GM12878 (cell line): ENCODE results near the gene ISLR2.

Source experiments
- EZH2 ChIP-seq: IDR thresholded peaks from 2 replicates; pipeline ENCODE4 v1.6.1; 2012; ENCODE audit warnings: low read depth, mild to moderate bottlenecking, control low read depth, inconsistent platforms, low read length, borderline replicate concordance; ENCODE audit not compliant: control insufficient read depth
- HDAC2 ChIP-seq: fragments of 200-600 bp; sonication (generic); IDR thresholded peaks from 2 replicates; pipeline ENCODE4 v1.6.1; 2017
- MXI1 ChIP-seq: fragments of 150-350 bp; IDR thresholded peaks from 2 replicates; pipeline ENCODE4 v1.6.1; 2011; ENCODE audit warnings: low read depth, mild to moderate bottlenecking, inconsistent platforms, low read length, improper control_type of control experiment
- POLR2A ChIP-seq: IDR thresholded peaks from 2 replicates; pipeline ENCODE4 v1.6.1; 2011; ENCODE audit warnings: low read depth, mild to moderate bottlenecking, low read length
- POLR2AphosphoS5 ChIP-seq: IDR thresholded peaks from 2 replicates; pipeline ENCODE4 v1.6.1; 2011; ENCODE audit warnings: mild to moderate bottlenecking, low read length, inconsistent platforms
- SMARCA5 ChIP-seq: fragments of 450-650 bp; IDR thresholded peaks from 2 replicates; pipeline ENCODE4 v1.6.1; 2017; ENCODE audit warnings: mild to moderate bottlenecking
- SP1 ChIP-seq: IDR thresholded peaks from one replicate; pipeline ENCODE4 v1.6.1; 2011; ENCODE audit warnings: low read depth, low read length
- STAT1 ChIP-seq: fragments of 450-650 bp; conservative IDR thresholded peaks from 2 replicates; pipeline ENCODE4 v1.6.1; 2014; ENCODE audit warnings: antibody characterized with exemption, mild to moderate bottlenecking
- STAT3 ChIP-seq: IDR thresholded peaks from 2 replicates; pipeline ENCODE4 v1.6.1; 2011; ENCODE audit warnings: low read depth, low read length, improper control_type of control experiment
- YY1 ChIP-seq: IDR thresholded peaks from 2 replicates; pipeline ENCODE4 v1.6.1; 2011; ENCODE audit warnings: low read depth, mild to moderate bottlenecking, low read length
- TF ChIP-seq, protein P1 (sequence below): IDR thresholded peaks from 2 replicates; pipeline ENCODE4 v1.6.1; 2011; ENCODE audit warnings: mild to moderate bottlenecking, low read depth, low read length, moderate library complexity; ENCODE audit not compliant: insufficient replicate concordance
- TF ChIP-seq, protein P2 (sequence below), 3 experiments: IDR thresholded peaks in 2 of 3; conservative IDR thresholded peaks in 1 of 3; 2 replicates each; pipeline ENCODE4 v1.5.1; 2011; ENCODE audit warnings: low read depth in 3 of 3, low read length in 3 of 3, mild to moderate bottlenecking in 3 of 3, control low read depth in 2 of 3, moderate library complexity in 2 of 3, inconsistent platforms in 1 of 3, mixed read lengths in 1 of 3; ENCODE audit not compliant: control insufficient read depth in 2 of 3, insufficient read depth in 1 of 3; ENCODE audit errors: extremely low read depth in 1 of 3
- TF ChIP-seq, protein P3 (sequence below): IDR thresholded peaks from 2 replicates; pipeline ENCODE4 v1.6.1; 2012; ENCODE audit warnings: mild to moderate bottlenecking, low read depth, low read length

DNA sequence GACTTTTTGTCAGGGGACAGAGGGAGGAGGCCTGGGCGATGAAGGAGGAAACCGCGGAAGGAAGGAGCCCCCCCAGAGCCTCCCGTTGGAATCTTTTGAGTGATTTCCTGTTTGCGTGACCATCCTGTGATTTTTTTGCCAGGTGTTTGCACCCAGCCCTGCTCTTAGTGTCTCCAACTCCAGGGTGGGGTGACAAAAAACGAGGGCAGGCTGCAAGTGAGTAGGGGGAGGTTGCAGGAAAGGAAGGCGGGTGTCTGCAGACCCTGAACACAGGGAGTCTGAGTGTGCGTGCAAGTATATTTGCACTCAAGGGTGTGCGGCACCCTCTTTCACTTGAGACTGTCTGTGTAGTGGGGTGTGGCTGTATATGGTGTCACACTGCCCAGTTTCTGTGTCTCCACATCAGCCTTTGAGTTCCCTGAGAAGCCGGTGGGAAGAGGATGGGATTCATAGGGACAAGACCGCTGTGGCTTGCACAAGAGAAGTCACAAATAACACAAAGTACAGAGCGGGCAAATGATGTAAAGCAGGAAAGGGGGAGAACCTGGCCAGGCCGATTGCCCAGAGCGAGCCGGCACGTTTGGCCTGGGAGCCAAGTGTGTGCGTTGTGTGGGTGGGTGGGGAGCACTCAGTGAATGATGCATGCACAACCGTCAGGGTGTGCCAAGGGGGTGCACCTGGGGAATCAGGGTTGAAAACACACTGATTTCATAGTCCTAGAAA lies 6.6 kb downstream of the ISLR2 start:
- TF ChIP-seq, protein P1, sequence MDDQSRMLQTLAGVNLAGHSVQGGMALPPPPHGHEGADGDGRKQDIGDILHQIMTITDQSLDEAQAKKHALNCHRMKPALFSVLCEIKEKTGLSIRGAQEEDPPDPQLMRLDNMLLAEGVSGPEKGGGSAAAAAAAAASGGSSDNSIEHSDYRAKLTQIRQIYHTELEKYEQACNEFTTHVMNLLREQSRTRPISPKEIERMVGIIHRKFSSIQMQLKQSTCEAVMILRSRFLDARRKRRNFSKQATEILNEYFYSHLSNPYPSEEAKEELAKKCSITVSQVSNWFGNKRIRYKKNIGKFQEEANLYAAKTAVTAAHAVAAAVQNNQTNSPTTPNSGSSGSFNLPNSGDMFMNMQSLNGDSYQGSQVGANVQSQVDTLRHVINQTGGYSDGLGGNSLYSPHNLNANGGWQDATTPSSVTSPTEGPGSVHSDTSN = no peak
- no peak for TF ChIP-seq POLR2AphosphoS5
- no peak for TF ChIP-seq STAT1
- TF ChIP-seq YY1 = no peak
- no peak for TF ChIP-seq HDAC2
- TF ChIP-seq, protein P2, sequence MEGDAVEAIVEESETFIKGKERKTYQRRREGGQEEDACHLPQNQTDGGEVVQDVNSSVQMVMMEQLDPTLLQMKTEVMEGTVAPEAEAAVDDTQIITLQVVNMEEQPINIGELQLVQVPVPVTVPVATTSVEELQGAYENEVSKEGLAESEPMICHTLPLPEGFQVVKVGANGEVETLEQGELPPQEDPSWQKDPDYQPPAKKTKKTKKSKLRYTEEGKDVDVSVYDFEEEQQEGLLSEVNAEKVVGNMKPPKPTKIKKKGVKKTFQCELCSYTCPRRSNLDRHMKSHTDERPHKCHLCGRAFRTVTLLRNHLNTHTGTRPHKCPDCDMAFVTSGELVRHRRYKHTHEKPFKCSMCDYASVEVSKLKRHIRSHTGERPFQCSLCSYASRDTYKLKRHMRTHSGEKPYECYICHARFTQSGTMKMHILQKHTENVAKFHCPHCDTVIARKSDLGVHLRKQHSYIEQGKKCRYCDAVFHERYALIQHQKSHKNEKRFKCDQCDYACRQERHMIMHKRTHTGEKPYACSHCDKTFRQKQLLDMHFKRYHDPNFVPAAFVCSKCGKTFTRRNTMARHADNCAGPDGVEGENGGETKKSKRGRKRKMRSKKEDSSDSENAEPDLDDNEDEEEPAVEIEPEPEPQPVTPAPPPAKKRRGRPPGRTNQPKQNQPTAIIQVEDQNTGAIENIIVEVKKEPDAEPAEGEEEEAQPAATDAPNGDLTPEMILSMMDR (IDR thresholded peaks at IDR 0.05 in 2 of 3, conservative IDR thresholded peaks at IDR 0.05 in 1 of 3; ENCODE audit: control insufficient read depth in 2 of 3, extremely low read depth in 1 of 3, insufficient read depth in 1 of 3, low read depth in 3 of 3, low read length in 3 of 3) = no peak
- no peak for TF ChIP-seq MXI1
- TF ChIP-seq, protein P3, sequence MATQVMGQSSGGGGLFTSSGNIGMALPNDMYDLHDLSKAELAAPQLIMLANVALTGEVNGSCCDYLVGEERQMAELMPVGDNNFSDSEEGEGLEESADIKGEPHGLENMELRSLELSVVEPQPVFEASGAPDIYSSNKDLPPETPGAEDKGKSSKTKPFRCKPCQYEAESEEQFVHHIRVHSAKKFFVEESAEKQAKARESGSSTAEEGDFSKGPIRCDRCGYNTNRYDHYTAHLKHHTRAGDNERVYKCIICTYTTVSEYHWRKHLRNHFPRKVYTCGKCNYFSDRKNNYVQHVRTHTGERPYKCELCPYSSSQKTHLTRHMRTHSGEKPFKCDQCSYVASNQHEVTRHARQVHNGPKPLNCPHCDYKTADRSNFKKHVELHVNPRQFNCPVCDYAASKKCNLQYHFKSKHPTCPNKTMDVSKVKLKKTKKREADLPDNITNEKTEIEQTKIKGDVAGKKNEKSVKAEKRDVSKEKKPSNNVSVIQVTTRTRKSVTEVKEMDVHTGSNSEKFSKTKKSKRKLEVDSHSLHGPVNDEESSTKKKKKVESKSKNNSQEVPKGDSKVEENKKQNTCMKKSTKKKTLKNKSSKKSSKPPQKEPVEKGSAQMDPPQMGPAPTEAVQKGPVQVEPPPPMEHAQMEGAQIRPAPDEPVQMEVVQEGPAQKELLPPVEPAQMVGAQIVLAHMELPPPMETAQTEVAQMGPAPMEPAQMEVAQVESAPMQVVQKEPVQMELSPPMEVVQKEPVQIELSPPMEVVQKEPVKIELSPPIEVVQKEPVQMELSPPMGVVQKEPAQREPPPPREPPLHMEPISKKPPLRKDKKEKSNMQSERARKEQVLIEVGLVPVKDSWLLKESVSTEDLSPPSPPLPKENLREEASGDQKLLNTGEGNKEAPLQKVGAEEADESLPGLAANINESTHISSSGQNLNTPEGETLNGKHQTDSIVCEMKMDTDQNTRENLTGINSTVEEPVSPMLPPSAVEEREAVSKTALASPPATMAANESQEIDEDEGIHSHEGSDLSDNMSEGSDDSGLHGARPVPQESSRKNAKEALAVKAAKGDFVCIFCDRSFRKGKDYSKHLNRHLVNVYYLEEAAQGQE = no peak
- TF ChIP-seq STAT3 = no peak
- no peak for TF ChIP-seq POLR2A
- no peak for TF ChIP-seq SMARCA5
- TF ChIP-seq SP1 = no peak
- TF ChIP-seq EZH2 = no peak
